ENCODE data around the gene MBL2.

DNA sequence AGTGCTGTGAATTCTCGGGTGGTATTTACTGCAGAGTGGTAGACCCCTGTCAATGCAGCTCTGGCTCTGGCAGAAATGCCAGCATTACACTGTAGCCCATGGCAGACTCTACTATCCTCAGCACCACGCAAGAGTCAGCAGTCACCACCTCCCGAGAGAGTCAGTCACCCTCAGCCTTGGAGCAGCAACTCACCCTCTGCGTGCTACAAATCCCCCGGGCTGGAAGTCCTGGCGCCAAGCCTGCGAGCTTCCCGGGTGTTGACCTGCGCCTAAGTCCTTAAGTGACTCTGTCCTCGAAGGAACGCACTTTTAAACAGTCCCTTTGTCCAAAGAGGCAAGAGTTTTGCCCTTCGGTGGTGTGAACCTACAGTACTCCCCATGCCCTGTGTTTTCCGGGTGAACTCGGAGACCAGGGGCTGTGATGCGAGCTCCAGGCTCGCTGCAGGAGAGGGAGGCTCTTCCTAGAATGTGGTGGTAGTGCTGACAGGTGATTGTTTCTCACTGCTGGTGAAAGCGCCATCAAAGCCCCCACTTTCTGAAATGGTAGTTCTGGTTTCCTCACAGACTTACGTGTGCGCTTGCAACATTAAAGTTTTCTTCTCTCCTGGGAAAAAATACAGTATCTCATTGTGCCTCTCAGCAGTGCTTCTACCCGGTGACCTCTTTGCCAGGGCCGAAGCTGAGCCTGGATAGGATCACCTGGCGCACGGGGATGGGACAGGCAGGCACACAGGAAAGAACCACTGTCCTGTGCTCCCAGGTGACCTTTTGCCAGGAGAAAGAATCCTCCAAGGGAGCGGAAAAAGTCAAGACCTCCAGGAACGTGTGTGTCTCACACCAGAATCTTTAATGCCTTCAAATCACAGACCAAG, 33.1 kb upstream of the MBL2 start:
- TF ChIP-seq, protein P1, sequence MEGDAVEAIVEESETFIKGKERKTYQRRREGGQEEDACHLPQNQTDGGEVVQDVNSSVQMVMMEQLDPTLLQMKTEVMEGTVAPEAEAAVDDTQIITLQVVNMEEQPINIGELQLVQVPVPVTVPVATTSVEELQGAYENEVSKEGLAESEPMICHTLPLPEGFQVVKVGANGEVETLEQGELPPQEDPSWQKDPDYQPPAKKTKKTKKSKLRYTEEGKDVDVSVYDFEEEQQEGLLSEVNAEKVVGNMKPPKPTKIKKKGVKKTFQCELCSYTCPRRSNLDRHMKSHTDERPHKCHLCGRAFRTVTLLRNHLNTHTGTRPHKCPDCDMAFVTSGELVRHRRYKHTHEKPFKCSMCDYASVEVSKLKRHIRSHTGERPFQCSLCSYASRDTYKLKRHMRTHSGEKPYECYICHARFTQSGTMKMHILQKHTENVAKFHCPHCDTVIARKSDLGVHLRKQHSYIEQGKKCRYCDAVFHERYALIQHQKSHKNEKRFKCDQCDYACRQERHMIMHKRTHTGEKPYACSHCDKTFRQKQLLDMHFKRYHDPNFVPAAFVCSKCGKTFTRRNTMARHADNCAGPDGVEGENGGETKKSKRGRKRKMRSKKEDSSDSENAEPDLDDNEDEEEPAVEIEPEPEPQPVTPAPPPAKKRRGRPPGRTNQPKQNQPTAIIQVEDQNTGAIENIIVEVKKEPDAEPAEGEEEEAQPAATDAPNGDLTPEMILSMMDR (IDR thresholded peaks at IDR 0.05; ENCODE audit: low read length): no peak
- no peak for TF ChIP-seq EZH2 (IDR thresholded peaks at IDR 0.05; ENCODE audit: borderline replicate concordance, low read length)
